WTC11 (cell line): Measurements from ENCODE around the gene USP11. TPM values are rescaled to one million over a fixed set of nuclear protein-coding genes. Genes with fewer than 3 reads are reported as not detected.
"Not testable (repeated sequence)": the region's sequence is repeated elsewhere in the genome, so short reads cannot be mapped to it uniquely, and the experiment has no call there.

ENCODE experiments used
- ATAC-seq: fragments of 200-7000 bp; cut with Tn5 transposase; 2 replicates; pipeline ENCODE4 v1.10.0; 2021; ENCODE audit warnings: mild to moderate bottlenecking, moderate library complexity
- CTCF ChIA-PET: fragments of 300-600 bp; sonication (Branson Sonifier 250); formaldehyde crosslinking; loops from one replicate; lab custom pipeline; 2021; ENCODE audit warnings: antibody characterized with exemption; lab: Charles Lee
- POLR2A ChIA-PET: fragments of 350-600 bp; sonication (Branson Sonifier 250); formaldehyde crosslinking; loops from one replicate; lab custom pipeline; 2021; ENCODE audit warnings: antibody characterized with exemption; lab: Charles Lee
- DNase-seq: peaks from one replicate; pipeline ENCODE4 v3.0.0; 2021; ENCODE audit warnings: low spot score
- H3K27ac Mint-ChIP-seq: 2 replicates; pipeline ENCODE4 v1.8.0; 2021; ENCODE audit warnings: mixed read lengths
- H3K27me3 Mint-ChIP-seq: 2 replicates; pipeline ENCODE4 v1.8.0; 2021; ENCODE audit warnings: low read depth, mild to moderate bottlenecking, moderate library complexity, mixed read lengths
- H3K36me3 Mint-ChIP-seq: 2 replicates; pipeline ENCODE4 v1.8.0; 2021; ENCODE audit warnings: mixed read lengths
- H3K4me1 Mint-ChIP-seq: 2 replicates; pipeline ENCODE4 v1.8.0; 2022; ENCODE audit warnings: mixed read lengths
- H3K4me3 Mint-ChIP-seq: 2 replicates; pipeline ENCODE4 v1.8.0; 2021; ENCODE audit warnings: mild to moderate bottlenecking, moderate library complexity, mixed read lengths
- H3K9me3 Mint-ChIP-seq: 2 replicates; pipeline ENCODE4 v1.8.0; 2021; ENCODE audit warnings: mixed read lengths
- ATF1 ChIP-seq: sonication (generic); formaldehyde crosslinking; IDR thresholded peaks from 2 replicates; pipeline ENCODE4 v1.8.1; 2023; ENCODE audit warnings: mild to moderate bottlenecking, moderate library complexity, missing genetic modification reagents
- CBFB ChIP-seq: sonication (generic); formaldehyde crosslinking; IDR thresholded peaks from 2 replicates; pipeline ENCODE4 v1.8.1; 2022; ENCODE audit warnings: mild to moderate bottlenecking, low read depth, missing genetic modification reagents
- CREB1 ChIP-seq: sonication (generic); formaldehyde crosslinking; IDR thresholded peaks from 2 replicates; pipeline ENCODE4 v1.8.0; 2023; ENCODE audit warnings: mild to moderate bottlenecking, missing genetic modification reagents
- ETV6 ChIP-seq: sonication (generic); formaldehyde crosslinking; IDR thresholded peaks from 2 replicates; pipeline ENCODE4 v1.8.1; 2022; ENCODE audit warnings: mild to moderate bottlenecking, missing genetic modification reagents
- HMGA2 ChIP-seq: fragments of 250-450 bp; sonication (Bioruptor Pico); IDR thresholded peaks from 2 replicates; pipeline ENCODE4 v1.4.0; 2021; ENCODE audit warnings: mild to moderate bottlenecking, moderate library complexity
- IRF2 ChIP-seq: sonication (generic); formaldehyde crosslinking; IDR thresholded peaks from 2 replicates; pipeline ENCODE4 v1.8.0; 2022; ENCODE audit warnings: low read depth, missing genetic modification reagents, borderline replicate concordance
- MXD4 ChIP-seq: fragments of 250-450 bp; sonication (Bioruptor Pico); IDR thresholded peaks from 2 replicates; pipeline ENCODE4 v1.8.0; 2021; ENCODE audit warnings: mild to moderate bottlenecking, moderate library complexity, borderline replicate concordance
- NFATC4 ChIP-seq: fragments of 250-450 bp; sonication (Bioruptor Pico); IDR thresholded peaks from 2 replicates; pipeline ENCODE4 v1.9.0; 2021; ENCODE audit warnings: mild to moderate bottlenecking
- NR2C2 ChIP-seq: sonication (generic); formaldehyde crosslinking; IDR thresholded peaks from 2 replicates; pipeline ENCODE4 v1.8.0; 2022; ENCODE audit warnings: mild to moderate bottlenecking, missing genetic modification reagents
- RELA ChIP-seq: sonication (generic); formaldehyde crosslinking; IDR thresholded peaks from 2 replicates; pipeline ENCODE4 v1.8.1; 2022; ENCODE audit warnings: missing genetic modification reagents, mild to moderate bottlenecking, borderline replicate concordance
- RORB ChIP-seq: fragments of 250-450 bp; sonication (Bioruptor Pico); IDR thresholded peaks from 2 replicates; pipeline ENCODE4 v1.9.0; 2021; ENCODE audit warnings: mild to moderate bottlenecking
- TEAD1 ChIP-seq: sonication (generic); formaldehyde crosslinking; IDR thresholded peaks from 2 replicates; pipeline ENCODE4 v1.8.0; 2022; ENCODE audit warnings: mild to moderate bottlenecking, missing genetic modification reagents
- TP53 ChIP-seq: sonication (generic); formaldehyde crosslinking; IDR thresholded peaks from 2 replicates; pipeline ENCODE4 v1.8.1; 2023; ENCODE audit warnings: mild to moderate bottlenecking, missing genetic modification reagents
- ZNF219 ChIP-seq: sonication (generic); formaldehyde crosslinking; IDR thresholded peaks from 2 replicates; pipeline ENCODE4 v1.8.0; 2023; ENCODE audit warnings: missing genetic modification reagents, mild to moderate bottlenecking, borderline replicate concordance
- ZNF263 ChIP-seq: sonication (generic); formaldehyde crosslinking; IDR thresholded peaks from 2 replicates; pipeline ENCODE4 v1.8.1; 2022; ENCODE audit warnings: low read depth, mild to moderate bottlenecking, moderate library complexity, missing genetic modification reagents
- ZNF396 ChIP-seq: fragments of 250-450 bp; sonication (Bioruptor Pico); IDR thresholded peaks from 2 replicates; pipeline ENCODE4 v1.8.0; 2021; ENCODE audit warnings: mild to moderate bottlenecking, moderate library complexity, borderline replicate concordance
- total RNA-seq: library from RNA; stranded (reverse); gene quantifications from 3 replicates; pipeline ENCODE4 v1.2.3, GENCODE V29; 2021
- TF ChIP-seq, protein P1 (sequence below): fragments of 200-600 bp; IDR thresholded peaks from 2 replicates; pipeline ENCODE4 v1.8.0; 2022; ENCODE audit warnings: antibody characterized with exemption
- TF ChIP-seq, protein P2 (sequence below): sonication (generic); formaldehyde crosslinking; IDR thresholded peaks from 2 replicates; pipeline ENCODE4 v1.8.0; 2023; ENCODE audit warnings: missing genetic modification reagents
- TF ChIP-seq, protein P3 (sequence below): sonication (generic); formaldehyde crosslinking; IDR thresholded peaks from 2 replicates; pipeline ENCODE4 v1.8.1; 2022; ENCODE audit warnings: low read depth, mild to moderate bottlenecking, moderate library complexity, missing genetic modification reagents, borderline replicate concordance
- TF ChIP-seq, protein P4 (sequence below): sonication (generic); formaldehyde crosslinking; IDR thresholded peaks from 2 replicates; pipeline ENCODE4 v1.8.0; 2023; ENCODE audit warnings: missing genetic modification reagents, mild to moderate bottlenecking, borderline replicate concordance

USP11 gene
- total RNA-seq, 1 experiment from 2014 or later, result 86.8 TPM

DNA sequence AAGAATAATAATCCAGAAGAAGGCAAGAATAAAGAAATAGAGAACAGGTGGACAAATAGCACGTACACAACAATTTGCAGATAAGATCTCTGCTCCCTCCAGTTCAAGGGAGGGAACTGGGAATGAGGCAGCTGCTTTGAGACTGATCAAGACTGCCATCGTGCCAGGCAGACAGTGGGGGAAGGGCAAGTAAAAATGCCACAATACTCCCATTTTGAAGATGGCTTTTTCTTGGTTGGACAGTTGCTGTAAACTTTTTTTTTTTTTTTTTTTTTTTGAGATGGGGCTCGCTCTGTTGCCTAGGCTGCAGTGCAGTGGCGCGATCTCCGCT, 17.2 kb downstream of the USP11 start (continued):
- TF ChIP-seq, protein P1, sequence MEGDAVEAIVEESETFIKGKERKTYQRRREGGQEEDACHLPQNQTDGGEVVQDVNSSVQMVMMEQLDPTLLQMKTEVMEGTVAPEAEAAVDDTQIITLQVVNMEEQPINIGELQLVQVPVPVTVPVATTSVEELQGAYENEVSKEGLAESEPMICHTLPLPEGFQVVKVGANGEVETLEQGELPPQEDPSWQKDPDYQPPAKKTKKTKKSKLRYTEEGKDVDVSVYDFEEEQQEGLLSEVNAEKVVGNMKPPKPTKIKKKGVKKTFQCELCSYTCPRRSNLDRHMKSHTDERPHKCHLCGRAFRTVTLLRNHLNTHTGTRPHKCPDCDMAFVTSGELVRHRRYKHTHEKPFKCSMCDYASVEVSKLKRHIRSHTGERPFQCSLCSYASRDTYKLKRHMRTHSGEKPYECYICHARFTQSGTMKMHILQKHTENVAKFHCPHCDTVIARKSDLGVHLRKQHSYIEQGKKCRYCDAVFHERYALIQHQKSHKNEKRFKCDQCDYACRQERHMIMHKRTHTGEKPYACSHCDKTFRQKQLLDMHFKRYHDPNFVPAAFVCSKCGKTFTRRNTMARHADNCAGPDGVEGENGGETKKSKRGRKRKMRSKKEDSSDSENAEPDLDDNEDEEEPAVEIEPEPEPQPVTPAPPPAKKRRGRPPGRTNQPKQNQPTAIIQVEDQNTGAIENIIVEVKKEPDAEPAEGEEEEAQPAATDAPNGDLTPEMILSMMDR, result no peak
- TF ChIP-seq, all 79 proteins: peak for 0

DNA sequence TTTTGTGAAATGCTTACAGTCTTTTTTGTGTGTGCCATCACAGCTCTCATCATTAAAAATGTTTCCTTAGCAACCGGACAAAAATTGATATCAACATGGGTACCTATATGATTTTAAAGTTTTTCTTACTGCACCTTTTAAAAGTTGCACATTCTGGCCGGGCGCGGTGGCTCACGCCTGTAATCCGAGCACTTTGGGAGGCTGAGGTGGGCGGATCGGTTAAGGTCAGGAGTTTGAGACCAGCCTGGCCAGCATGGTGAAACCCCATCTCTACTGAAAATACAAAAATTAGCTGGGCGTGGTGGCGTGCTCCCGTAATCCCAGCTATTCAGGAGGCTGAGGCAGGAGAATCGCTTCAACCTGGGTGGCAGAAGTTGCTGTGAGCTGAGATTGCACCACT, 24.8 kb downstream of the USP11 start:
- H3K4me1 Mint-ChIP-seq, ATAC-seq, H3K27me3 Mint-ChIP-seq, H3K27ac Mint-ChIP-seq, H3K4me3 Mint-ChIP-seq, DNase-seq, H3K9me3 Mint-ChIP-seq, POLR2A ChIA-PET, H3K36me3 Mint-ChIP-seq: not testable (repeated sequence)
- CTCF ChIA-PET, result interaction anchor here (0.5 kb wide), 1 partner anchor 111 kb away, joined by 3 read pairs; no protein-coding TSS in a partner anchor

DNA sequence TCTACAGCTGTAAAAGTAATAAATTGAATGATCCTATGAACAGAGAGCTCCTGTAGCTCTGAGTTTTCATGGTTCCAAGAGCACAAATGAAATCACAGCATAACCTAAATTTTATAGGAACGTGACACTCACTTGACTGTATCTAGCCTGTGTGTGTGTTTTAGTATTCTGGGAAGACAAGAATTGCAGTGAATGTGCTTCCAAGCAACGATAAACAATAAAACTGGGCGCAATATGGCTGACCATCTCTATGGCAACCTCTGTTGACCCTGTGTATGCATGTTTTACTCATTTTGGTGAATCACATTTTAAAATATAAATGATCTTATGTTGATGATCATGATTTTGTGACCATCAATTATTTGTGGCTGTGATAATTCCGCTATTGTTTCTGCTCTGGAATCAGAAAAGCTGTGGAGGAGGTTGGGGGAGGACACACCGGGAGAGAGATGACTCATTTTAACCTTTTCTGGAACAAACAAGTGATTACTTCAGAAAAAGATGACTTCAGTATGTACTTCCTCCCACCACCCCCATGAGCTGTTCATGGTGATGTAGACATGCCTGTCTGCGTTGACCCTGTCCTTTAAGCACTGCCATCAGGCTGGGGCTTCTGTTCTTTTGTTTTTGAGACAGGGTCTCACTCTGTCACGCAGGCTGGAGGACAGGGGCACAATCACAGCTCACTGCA, 31.8 kb downstream of the USP11 start:
- Mint-ChIP-seq H3K4me1 (no peaks in the 10 kb centered on the region), H3K36me3 (no peaks in the 10 kb centered on the region), H3K4me3 (no peak overlapping the region), H3K27me3 (no peaks in the 10 kb centered on the region), H3K27ac (no peak overlapping the region; the same call in 1 of the 2 replicates), H3K9me3 (no peaks in the 10 kb centered on the region)
- ChIA-PET CTCF (no interaction called here), POLR2A (no interaction called here)
- no peak for ATAC-seq
- TF ChIP-seq ZNF396 (CRISPR knock-in tag), result no peak
- no peak for TF ChIP-seq CREB1 (CRISPR knock-in tag)
- TF ChIP-seq ATF1 (CRISPR knock-in tag), result no peak
- TF ChIP-seq CBFB (CRISPR knock-in tag), result no peak
- TF ChIP-seq MXD4 (CRISPR knock-in tag), result no peak
- no peak for TF ChIP-seq RORB (CRISPR knock-in tag)
- no peak for TF ChIP-seq NR2C2 (CRISPR knock-in tag)
- TF ChIP-seq ZNF263 (CRISPR knock-in tag), result no peak
- no peak for TF ChIP-seq HMGA2 (CRISPR knock-in tag)
- TF ChIP-seq, protein P2, sequence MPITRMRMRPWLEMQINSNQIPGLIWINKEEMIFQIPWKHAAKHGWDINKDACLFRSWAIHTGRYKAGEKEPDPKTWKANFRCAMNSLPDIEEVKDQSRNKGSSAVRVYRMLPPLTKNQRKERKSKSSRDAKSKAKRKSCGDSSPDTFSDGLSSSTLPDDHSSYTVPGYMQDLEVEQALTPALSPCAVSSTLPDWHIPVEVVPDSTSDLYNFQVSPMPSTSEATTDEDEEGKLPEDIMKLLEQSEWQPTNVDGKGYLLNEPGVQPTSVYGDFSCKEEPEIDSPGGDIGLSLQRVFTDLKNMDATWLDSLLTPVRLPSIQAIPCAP (CRISPR knock-in tag), result no peak
- TF ChIP-seq TP53, result no peak
- TF ChIP-seq ETV6 (CRISPR knock-in tag), result no peak
- TF ChIP-seq IRF2 (CRISPR knock-in tag), result no peak
- no peak for TF ChIP-seq NFATC4 (CRISPR knock-in tag)
- TF ChIP-seq ZNF219 (CRISPR knock-in tag), result no peak
- TF ChIP-seq, protein P3, sequence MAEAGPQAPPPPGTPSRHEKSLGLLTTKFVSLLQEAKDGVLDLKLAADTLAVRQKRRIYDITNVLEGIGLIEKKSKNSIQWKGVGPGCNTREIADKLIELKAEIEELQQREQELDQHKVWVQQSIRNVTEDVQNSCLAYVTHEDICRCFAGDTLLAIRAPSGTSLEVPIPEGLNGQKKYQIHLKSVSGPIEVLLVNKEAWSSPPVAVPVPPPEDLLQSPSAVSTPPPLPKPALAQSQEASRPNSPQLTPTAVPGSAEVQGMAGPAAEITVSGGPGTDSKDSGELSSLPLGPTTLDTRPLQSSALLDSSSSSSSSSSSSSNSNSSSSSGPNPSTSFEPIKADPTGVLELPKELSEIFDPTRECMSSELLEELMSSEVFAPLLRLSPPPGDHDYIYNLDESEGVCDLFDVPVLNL (CRISPR knock-in tag), result no peak
- no peak for TF ChIP-seq RELA
- DNase-seq, result no peak

DNA sequence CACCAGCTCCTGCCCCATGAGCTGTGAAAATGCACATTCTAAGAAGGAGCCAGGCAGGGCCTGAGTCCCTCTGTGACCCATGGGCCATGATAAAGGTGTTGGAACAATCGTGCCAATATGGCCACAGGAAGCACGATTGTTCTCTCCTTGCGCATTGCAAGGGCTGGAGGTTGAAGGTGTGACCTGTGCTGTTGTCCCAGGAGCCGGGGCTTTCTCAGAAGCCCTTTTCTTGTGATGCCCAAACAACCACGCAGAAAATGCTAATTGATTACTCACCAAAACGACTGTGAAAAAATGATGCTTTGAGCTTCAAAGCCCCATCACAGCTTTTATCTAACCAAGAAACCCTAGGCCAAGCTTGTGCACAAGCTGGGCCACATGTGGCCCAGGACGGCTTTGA, 33.8 kb downstream of the USP11 start:
- CTCF ChIA-PET, result no interaction called here
- Mint-ChIP-seq H3K4me1 (no peaks in the 10 kb centered on the region), H3K27ac (no peak overlapping the region), H3K9me3 (no peaks in the 10 kb centered on the region), H3K36me3 (no peaks in the 10 kb centered on the region), H3K27me3 (no peaks in the 10 kb centered on the region), H3K4me3 (no peak overlapping the region)
- ATAC-seq, result no peak
- POLR2A ChIA-PET, result no interaction called here
- no peak for DNase-seq
- TF ChIP-seq, protein P4, sequence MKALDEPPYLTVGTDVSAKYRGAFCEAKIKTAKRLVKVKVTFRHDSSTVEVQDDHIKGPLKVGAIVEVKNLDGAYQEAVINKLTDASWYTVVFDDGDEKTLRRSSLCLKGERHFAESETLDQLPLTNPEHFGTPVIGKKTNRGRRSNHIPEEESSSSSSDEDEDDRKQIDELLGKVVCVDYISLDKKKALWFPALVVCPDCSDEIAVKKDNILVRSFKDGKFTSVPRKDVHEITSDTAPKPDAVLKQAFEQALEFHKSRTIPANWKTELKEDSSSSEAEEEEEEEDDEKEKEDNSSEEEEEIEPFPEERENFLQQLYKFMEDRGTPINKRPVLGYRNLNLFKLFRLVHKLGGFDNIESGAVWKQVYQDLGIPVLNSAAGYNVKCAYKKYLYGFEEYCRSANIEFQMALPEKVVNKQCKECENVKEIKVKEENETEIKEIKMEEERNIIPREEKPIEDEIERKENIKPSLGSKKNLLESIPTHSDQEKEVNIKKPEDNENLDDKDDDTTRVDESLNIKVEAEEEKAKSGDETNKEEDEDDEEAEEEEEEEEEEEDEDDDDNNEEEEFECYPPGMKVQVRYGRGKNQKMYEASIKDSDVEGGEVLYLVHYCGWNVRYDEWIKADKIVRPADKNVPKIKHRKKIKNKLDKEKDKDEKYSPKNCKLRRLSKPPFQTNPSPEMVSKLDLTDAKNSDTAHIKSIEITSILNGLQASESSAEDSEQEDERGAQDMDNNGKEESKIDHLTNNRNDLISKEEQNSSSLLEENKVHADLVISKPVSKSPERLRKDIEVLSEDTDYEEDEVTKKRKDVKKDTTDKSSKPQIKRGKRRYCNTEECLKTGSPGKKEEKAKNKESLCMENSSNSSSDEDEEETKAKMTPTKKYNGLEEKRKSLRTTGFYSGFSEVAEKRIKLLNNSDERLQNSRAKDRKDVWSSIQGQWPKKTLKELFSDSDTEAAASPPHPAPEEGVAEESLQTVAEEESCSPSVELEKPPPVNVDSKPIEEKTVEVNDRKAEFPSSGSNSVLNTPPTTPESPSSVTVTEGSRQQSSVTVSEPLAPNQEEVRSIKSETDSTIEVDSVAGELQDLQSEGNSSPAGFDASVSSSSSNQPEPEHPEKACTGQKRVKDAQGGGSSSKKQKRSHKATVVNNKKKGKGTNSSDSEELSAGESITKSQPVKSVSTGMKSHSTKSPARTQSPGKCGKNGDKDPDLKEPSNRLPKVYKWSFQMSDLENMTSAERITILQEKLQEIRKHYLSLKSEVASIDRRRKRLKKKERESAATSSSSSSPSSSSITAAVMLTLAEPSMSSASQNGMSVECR (CRISPR knock-in tag), result no peak
- TF ChIP-seq TEAD1 (CRISPR knock-in tag), result no peak
